HG03432 (cell line): ENCODE measurements around the gene TFIP11.

Source experiments
- ATAC-seq: cut with Tn5 transposase; IDR thresholded peaks from one replicate; pipeline ENCODE4 v1.9.1; 2021; ENCODE audit warnings: mild to moderate bottlenecking, moderate library complexity; ENCODE audit not compliant: unreplicated experiment

The TFIP11 gene

DNA sequence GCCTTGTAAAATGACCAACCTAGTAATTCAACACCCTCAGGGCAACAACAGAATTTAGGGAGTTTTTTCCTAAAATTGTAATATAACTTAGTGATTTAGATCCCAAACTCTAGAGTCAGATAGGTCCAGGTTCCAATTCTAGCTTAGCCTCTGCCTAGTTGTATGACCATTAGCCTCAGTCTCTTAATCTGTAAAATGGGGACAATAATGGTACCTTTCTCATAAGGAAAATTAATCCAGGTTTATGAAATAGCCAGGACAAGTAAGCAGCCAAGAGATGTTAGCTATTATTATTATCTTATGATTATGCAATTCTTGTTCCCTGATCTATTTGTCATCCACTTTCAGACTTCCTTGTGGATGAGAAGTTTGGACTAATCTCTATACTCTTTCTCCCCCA is 4.1 kb downstream of the TFIP11 start:
- ATAC-seq: no peak

DNA sequence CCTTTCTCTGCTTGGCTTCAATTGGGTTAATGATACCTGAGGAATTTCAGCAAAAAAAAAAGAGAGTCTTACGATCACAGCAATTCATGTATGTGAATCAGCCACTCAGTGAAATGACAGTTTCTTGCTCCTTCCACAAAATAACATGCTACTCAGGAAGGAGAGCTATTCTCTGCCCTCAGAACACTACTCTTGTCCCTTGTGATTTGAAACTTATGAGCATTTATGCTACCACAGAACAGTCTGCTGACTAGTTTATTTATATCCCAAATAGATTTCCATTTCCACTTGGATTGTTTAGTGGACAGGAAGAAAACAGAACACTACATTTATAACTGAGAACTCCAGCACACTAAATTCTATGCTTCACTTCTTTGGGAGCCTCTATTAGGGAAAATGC is 8.5 kb downstream of the TFIP11 start:
- ATAC-seq: no peak

DNA sequence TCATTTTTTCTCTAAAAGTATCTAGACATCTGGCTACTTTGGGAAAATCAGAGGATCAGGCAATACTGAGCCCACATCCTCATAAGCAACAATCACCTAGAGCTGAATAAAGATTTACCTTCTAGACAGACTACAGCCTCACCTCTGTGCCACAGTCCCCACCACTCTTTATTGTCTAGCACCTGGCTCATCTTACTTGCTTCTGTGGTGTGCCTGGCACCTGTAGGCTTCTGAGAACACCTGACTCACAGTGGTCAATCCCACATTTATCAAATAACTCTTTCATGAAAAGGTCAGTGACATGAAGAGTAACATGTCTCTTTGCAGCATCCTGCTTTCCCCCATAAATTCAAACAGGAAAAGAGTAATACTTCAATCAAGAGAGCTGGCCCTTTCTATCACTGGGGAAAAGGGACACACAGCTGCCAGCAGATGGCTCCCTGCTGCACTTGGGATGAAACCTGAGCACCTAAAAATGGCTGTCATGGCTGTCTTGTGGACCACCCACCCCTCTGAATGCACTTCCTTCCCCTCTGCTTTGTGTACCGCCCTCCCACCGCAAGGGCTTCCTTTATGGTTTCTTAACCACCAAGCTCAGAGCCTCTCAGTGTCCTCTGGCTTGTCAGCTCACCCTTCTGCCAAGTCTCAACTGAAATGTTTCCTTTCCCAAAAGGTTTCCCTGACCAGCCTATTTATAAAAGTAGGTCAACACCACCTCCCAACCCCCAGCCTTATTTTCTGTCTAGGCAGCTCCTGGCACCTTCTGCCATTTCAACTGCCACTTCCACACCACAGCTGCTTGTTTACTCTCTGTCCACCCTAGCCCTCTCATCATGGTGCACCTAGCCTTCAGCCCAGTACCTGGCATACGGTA is 9.3 kb downstream of the TFIP11 start:
- no peak for ATAC-seq

DNA sequence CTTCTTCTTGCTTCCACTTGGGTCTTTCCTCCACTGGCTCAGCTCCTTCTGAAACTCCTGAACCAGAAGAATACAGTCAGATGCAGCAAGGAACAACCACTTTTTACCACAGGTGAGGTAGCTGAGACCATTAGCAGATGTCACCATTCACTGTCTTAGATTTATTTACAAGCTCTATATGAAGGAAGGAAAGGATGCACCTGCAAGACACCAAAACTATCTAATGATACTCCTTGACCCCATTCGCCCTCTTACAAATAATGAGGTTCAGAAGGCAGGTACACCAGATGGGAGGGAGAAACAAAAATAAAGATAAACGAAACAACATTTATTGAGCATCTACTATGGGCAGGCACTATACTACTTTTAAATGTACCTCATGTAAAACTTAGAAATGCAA is 10.3 kb downstream of the TFIP11 start:
- no peak for ATAC-seq

DNA sequence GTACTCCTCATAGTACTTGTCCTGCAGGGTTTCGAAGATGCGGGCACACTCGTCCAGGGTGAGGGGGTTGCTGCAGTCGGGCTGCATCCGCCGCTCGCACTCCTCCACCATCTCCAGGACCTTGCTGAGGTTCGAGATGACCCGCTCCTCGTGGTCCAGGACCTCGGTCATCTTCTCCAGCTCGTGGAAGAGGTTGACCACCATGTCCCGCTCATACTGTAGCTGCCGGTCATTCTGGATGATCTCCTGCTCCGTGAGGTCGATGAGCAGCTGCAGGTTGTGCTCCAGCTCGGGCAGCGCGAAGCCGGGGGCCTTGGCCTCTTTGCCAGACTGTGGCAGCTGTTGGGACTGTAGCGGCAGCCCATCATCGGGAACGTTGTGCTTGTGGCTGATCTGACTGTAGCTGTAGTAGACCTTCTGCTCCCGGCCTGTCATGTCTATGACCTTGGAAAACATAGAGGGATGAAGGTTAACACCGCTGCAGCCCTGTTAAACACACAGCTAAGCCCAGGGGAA is 13.0 kb downstream of the TFIP11 start:
- ATAC-seq: no peak

DNA sequence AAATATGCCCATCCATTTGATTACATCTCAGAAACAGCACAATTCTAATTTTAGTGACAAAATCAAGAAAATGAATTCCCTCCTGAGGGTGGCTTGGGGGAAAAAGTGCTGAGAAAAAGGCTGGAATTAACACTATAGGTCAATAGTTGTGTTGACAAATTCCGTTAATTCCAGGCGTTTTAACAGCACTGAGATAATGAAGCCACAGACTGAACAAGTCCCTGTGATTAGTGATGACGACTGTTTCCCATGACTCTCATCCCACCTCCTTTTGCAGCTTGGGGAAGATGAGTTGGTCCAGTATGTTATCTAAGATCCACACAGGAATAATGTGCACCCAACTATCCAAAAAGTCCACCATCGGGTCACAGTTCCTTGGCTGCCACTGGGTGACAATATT is 15.8 kb downstream of the TFIP11 start:
- ATAC-seq: no peak

DNA sequence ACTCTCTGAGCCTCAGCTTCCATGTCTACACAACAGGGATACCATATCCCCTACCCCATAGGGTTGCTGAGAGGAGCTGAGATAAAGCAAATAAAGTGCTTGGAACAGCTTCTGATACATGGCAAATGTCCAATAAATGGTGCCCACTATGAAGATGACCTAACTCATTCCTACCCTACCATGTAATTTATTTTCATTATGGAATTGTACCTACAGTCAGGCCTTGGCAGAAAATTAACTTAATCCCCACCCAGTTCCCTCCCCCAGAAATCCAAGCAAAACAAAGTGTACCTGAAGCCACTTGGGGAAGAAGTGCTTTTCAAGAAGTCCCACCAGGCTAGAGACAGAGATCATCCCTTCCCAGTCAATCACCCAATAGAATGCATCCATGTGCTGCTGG is 17.8 kb downstream of the TFIP11 start:
- ATAC-seq: no peak

DNA sequence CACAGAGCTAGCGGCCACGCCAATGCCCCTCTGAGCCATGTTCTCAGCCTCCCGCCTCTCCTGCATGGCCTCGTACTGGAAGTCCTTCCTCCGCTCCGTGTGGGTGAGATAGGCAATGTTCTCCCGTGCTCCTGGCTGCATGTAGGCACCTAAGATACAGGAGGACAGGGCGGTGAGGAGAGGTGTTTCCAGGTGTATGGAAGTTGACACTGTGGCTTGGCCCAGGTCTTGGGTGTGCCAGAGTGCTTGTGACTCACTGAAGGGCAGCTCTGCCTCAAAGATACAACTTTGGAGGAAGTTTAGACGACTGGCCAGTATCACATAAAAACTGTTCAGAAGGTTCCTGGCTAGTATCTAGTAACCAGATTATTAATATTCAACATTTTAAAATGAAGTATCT is 20.1 kb downstream of the TFIP11 start:
- no peak for ATAC-seq

DNA sequence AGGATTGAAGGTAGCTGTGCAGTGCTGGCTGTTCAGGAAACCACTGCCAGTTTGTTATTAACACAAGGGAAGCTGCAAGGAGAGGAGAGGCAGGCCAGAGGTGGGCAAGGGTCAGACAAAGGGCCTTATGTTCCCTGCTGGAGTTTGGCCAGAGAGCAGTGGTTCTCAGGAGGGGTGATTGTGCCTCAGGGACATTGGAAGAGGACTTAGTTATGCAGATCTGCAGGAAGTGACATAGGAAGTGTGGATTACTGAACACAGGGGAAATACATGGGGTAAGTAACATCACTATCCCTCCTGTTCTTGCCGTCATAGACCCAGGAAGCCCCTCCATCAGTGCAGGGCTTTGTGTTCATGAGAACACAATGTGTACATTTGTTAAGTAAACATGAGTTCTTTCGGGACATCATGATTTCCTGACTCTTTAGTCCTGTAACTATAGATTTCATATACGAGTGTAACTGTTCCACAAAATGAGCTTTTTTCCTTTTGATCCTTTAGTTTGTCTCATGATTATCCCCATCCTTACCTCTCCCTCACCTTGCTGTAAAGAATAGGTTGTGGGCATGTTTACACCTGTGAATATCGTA is 22.7 kb downstream of the TFIP11 start:
- no peak for ATAC-seq

DNA sequence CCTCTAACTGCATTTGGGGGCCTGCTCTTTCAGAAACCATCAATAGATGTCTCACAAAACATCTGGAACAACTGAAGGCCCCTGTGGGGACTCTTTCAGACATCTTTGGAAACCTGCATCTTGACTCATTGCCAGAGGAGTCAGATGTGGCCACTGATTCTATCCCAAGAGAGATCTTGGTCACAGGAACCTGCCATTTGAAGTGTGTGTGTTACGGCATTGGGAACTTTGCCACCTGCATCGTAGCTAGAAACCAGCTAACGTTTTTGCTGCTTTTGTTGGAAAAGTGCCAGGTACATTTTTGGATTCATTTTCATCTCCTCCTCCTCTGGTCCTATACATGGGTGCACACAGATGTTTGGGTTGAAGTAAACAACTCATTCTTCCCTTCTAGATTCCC is 24.3 kb downstream of the TFIP11 start:
- ATAC-seq: no peak

DNA sequence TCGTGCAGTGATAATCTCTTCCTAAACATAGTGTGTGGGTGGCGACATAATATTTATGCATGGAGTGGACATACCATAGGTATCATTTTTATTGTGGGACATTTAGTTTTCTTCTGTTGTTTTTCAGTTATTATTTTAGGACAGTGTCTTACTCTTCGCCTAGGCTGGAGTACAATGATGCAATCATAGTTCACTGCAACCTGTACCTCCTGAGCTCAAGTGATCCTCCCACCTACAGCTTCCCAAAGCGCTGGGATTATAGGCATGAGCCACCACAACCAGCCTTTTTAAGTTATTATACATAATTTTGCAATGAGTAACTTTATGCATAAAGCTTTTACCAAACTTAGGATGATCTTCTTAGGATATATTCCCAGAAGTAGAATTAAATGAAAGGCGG is 25.9 kb downstream of the TFIP11 start:
- no peak for ATAC-seq

DNA sequence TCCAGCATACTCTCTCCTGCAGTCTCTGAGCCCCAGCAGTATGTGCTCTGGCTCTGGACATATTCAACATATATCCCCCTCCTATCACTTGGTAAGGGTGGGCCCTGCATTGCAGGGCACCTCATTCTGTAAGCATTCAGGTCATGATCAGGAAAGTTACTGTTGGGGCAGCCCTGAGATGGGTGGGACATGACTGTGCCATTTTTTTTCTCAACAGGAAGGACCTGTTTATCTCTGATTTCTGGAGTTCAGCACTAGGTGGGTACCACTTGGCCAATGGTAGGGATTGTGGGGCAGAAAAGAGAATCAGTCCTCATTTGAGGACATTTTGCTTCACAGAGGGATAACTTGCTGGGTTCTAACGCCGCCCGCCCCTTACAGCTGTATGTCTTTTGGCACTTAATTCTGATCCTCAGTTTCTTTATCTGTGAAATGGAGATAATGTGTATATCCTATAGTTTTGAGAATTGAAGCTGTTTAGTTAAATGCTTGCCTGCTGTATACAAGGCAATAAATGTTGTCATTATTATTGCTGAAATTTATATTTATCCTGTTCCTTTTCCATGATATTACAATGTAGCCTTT is 26.4 kb downstream of the TFIP11 start:
- no peak for ATAC-seq

DNA sequence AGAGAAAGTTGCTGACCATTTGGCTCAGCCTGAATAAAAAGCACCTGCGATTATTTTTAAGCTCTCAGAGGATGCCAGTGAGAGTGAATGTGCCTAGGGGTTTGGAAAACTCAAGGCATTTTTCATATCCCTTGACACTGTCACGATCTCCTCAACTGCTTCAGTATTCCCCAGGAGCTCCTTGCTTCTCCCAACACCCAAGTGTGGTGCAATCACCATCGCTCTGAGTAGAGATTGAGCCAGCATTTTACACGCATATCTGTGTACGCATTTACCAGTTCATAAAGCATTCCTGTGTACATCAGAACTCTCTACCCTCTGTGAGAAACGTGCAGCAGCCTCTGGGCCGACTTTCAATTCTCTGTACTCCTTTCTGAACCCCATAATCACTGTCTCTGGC is 27.3 kb downstream of the TFIP11 start:
- ATAC-seq: no peak

DNA sequence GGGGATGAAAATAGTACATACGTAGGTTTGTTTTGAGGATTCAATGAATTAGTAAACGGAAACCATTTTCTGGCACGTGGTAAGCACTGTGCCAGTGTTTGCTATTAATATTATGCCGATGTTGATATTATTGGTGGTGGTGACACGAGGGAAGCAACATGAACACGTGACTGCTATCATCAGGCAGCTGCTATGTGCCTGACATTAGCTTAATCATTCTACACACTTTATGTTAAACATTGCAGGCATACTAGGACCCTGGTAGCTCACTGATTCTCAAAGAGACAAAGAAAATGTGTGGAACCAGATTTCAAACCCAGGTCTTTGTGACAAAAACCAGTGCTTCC is 27.9 kb downstream of the TFIP11 start:
- no peak for ATAC-seq

DNA sequence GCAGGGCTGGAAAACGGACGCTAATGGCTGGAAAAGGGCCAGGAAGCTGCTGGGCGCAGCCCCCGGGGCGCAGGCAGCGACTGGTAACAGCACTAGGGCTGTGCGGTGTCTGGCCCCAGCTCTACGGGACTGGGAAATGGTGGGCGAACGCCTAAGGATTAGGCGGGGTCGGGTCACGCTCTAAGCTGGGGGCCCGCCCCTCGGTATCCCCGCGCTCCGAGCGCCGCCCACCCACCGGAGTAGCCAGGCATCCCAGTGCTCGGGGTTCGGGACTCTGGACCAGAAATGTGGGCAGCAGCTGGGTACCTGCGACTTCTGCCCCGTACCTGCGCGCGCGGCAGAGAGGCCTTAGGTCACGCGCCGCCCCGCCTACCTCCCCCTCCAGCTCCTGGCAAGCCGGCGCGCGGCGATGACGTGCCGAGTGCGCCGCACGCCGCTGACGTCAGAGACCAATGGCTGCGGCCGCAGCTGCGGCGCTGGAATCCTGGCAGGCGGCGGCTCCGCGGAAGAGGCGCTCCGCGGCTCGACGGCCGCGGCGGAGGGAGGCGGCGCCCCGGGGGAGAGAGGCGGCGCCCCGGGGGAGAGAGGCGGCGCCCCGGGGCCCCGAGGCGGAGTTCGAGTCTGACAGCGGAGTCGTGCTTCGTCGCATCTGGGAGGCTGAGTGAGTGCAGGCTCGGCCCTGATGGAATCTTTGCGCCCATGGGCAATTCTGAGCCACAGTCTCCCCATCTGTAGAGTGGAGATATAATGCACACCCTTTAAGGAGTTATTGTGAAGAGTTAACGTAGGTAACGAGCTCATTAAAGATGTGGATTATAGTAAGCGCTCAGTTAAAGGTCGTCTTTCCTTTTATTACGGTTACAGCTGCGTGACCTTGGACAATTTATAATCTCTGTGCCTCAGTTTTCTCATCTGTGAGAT is 28.6 kb downstream of the TFIP11 start, which contains the start of the genes HPS4 and SRRD:
Gene HPS4, minus strand, starts transcription at position 345 of the 921 bp plus-strand sequence. CDS start 2,021 bp downstream, outside the sequence.
Gene SRRD, plus strand, starts transcription at position 439 of the 921 bp plus-strand sequence. Its CDS starts 14 bp downstream, at position 453.
- peak; percentile 80 for ATAC-seq

DNA sequence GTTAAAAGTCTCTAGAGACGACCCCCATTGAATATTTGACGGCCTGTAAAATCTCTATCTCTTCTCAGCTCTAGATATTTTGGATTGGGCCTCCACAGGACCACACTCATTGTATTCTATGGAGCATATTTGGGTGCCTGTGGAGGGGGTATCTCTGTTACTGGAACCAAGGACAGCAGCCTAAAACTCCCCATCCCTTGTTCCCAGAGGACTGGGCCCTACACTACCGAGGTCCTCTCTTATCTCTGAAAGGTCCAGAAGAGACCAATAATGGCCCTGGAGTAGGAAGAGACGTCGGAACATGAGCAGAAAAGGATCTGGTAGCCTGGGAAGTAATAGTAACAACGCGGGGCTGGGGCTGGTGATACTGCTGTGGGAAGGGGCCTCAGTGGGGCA is 29.2 kb downstream of the TFIP11 start:
- ATAC-seq: no peak

DNA sequence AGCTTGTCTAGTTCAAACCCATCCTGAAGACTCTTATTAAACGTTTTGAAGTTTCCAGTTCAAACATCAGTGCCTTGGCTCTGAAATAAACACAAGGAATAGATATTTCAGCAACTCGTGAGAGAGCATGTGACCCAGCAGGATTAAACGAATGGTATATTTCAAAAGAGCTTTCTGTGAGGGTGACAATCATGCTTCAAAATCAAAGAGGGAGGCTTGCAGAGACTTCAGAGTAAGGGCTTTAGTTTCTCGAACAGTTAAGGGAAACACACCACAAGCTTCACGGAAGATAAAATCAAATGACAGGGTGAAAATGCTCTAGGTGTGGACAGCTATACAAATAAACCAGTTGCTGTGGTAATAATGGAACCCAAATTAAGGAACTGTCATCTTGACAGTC is 30.1 kb downstream of the TFIP11 start:
- ATAC-seq: no peak

DNA sequence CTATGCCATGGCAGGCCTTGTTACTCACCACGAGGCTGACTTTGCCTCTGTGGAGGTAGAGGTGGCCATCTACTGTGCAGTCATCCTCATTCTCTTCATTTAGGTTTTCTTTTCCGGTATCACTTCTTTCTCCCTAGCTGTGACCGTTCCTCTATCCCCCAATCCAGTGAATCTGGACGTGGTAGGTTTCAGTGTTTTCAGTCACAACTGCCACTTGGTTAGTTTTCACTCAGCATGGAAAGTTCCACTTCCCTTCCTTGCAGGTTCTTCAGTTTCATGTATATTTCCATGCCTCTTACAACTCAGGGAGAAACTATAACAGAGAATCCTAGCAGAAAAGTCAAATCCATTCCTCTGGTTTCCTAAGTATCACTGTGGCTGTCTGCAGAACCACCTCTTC is 30.6 kb downstream of the TFIP11 start:
- no peak for ATAC-seq

DNA sequence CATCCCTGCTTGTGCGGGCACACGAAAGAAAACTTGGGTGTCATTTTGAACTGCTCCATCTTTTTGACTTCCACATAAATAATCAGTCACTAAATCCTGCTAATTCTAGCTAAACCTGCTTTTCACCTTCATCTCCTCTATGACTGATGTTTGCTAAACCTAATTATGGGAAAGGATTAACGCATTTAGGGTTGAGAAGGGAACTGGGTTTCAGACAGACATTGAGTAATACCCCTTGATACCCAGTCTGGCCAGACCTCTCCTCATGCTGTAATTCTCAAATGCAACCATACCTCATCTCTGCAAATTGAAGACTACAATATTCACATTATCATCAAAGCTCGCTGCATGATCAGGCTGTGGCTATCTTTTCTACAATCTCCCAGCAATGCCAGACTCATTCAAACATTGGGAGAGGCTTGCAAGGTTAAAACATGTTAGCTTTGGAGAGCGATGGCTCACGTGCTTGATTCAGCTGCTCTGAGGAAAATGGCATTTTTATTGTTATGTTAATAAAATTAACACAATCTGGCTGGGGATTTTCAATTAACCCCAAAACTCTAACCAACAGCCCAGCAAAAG is 31.1 kb downstream of the TFIP11 start:
- no peak for ATAC-seq

DNA sequence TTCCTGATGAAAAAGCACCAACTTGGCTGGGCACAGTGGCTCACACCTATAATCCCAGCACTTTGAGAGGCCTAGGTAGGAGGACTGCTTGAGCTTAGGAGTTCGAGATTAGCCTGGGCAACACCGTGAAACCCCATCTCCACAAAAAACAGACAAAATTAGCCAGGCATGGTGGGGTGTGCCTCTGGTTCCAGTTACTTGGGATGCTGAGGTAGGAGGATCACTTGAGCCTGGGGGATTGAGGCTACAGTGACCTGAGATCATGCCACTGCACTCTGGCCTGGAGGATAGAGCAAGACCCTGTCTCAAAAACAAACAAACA is 31.7 kb downstream of the TFIP11 start:
- ATAC-seq: no peak
